ENCODE results near the gene CABLES2. TPM values are rescaled to one million over a fixed set of nuclear protein-coding genes. Genes with fewer than 3 reads are reported as not detected.

Gene CABLES2
- polyA plus RNA-seq, 1 experiment: 4.8 TPM

GRCh38 chr20:62405108-62405980 lies 1.7 kb downstream of the CABLES2 start:
- no peaks in the 10 kb centered on the region for H3K27me3 ChIP-seq (ENCODE audit: control insufficient read depth, insufficient read depth, low read length)
- no peaks in the 10 kb centered on the region for H3K36me3 ChIP-seq (ENCODE audit: control insufficient read depth, insufficient read depth, low read length)
- TF ChIP-seq, protein P1, sequence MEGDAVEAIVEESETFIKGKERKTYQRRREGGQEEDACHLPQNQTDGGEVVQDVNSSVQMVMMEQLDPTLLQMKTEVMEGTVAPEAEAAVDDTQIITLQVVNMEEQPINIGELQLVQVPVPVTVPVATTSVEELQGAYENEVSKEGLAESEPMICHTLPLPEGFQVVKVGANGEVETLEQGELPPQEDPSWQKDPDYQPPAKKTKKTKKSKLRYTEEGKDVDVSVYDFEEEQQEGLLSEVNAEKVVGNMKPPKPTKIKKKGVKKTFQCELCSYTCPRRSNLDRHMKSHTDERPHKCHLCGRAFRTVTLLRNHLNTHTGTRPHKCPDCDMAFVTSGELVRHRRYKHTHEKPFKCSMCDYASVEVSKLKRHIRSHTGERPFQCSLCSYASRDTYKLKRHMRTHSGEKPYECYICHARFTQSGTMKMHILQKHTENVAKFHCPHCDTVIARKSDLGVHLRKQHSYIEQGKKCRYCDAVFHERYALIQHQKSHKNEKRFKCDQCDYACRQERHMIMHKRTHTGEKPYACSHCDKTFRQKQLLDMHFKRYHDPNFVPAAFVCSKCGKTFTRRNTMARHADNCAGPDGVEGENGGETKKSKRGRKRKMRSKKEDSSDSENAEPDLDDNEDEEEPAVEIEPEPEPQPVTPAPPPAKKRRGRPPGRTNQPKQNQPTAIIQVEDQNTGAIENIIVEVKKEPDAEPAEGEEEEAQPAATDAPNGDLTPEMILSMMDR (IDR thresholded peaks at IDR 0.05; ENCODE audit: insufficient read depth, low read depth, low read length): peak; percentile 67
- ChIA-PET CTCF (interaction anchor here (1.0 to 1.4 kb wide), 4 partner anchors 10 to 104 kb away, joined by 3 to 4 read pairs (median 4); partner anchors contain the start of gene ADRM1), POLR2A (no interaction called here)
- H3K4me3 ChIP-seq (ENCODE audit: low read depth, low read length): no peak overlapping the region
- no peak for DNase-seq (ENCODE audit: low read depth)

DNA sequence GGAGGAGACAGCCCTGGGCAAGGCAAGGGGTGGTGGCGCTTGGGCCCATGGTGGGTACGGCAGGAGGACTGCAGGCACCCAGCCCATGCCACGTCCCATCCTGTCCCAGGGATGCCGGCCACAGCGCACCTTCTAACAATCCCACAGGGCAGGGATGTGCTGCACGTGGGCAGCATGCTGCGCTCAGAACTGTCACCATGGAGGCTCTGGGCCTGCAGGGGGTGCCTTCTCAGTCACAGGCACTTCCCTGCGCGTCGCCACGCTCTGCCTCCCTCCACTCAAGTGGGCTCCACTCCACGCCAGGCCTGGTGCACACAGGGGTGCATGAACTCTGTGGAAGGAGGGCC lies 2.4 kb downstream of the CABLES2 start:
- Histone ChIP-seq H3K4me3 (ENCODE audit: low read depth, low read length) (no peak overlapping the region), H3K27me3 (ENCODE audit: control insufficient read depth, insufficient read depth, low read length) (no peaks in the 10 kb centered on the region), H3K36me3 (ENCODE audit: control insufficient read depth, insufficient read depth, low read length) (no peaks in the 10 kb centered on the region)
- no peak for DNase-seq (ENCODE audit: low read depth)
- CTCF ChIA-PET: interaction anchor here (1.0 to 1.4 kb wide), 2 partner anchors 15 to 103 kb away, joined by 4 read pairs; partner anchors contain the start of gene ADRM1
- POLR2A ChIA-PET: no interaction called here
- TF ChIP-seq, protein P1 (IDR thresholded peaks at IDR 0.05; ENCODE audit: insufficient read depth, low read depth, low read length): no peak

DNA sequence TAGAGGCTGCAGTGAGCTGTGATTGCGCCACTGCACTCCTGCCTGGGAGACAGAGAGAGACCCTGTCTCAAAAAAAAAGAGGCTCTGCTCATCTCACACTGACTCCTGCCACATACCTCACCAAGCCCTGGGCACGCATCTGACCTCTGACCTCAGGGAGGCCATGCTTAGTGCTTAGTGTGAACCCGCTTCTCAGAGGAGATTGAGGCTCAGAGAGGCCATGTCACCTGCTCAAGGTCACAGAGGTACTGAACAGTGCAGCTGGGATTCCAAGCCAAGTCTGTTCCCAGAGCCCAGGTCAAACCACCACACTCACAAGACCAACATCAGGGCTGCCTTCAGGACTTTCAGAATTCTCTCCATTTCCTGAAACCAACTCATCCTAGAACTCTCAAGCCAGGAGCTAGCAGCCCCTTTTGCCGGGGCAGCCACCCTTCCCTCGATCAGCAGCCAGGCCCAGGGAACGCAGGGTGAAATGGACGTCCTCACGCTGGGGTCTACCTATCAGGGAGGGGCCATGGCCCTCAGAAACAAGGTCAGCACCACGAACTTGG lies 2.9 kb downstream of the CABLES2 start:
- TF ChIP-seq, protein P1 (IDR thresholded peaks at IDR 0.05; ENCODE audit: insufficient read depth, low read depth, low read length): no peak
- Histone ChIP-seq H3K36me3 (ENCODE audit: control insufficient read depth, insufficient read depth, low read length) (no peaks in the 10 kb centered on the region), H3K27me3 (ENCODE audit: control insufficient read depth, insufficient read depth, low read length) (no peaks in the 10 kb centered on the region), H3K4me3 (ENCODE audit: low read depth, low read length) (no peak overlapping the region)
- DNase-seq (ENCODE audit: low read depth): no peak
- ChIA-PET CTCF (no interaction called here), POLR2A (no interaction called here)

GRCh38 chr20:62403331-62403730 lies 3.8 kb downstream of the CABLES2 start:
- H3K27me3 ChIP-seq (ENCODE audit: control insufficient read depth, insufficient read depth, low read length): no peaks in the 10 kb centered on the region
- DNase-seq (ENCODE audit: low read depth): no peak
- no peaks in the 10 kb centered on the region for H3K36me3 ChIP-seq (ENCODE audit: control insufficient read depth, insufficient read depth, low read length)
- no peak overlapping the region for H3K4me3 ChIP-seq (ENCODE audit: low read depth, low read length)
- POLR2A ChIA-PET: no interaction called here
- TF ChIP-seq, protein P1 (IDR thresholded peaks at IDR 0.05; ENCODE audit: insufficient read depth, low read depth, low read length): no peak
- CTCF ChIA-PET: interaction anchor here (0.6 kb wide), 1 partner anchor 62 kb away, joined by 3 read pairs; no protein-coding TSS in a partner anchor

- POLR2A ChIA-PET: no interaction called here
- TF ChIP-seq, protein P1 (IDR thresholded peaks at IDR 0.05; ENCODE audit: insufficient read depth, low read depth, low read length): no peak
- Histone ChIP-seq H3K4me3 (ENCODE audit: low read depth, low read length) (no peak overlapping the region), H3K27me3 (ENCODE audit: control insufficient read depth, insufficient read depth, low read length) (no peaks in the 10 kb centered on the region), H3K36me3 (ENCODE audit: control insufficient read depth, insufficient read depth, low read length) (no peaks in the 10 kb centered on the region)
- DNase-seq (ENCODE audit: low read depth): no peak
- CTCF ChIA-PET: interaction anchor here (0.6 to 1.5 kb wide), 2 partner anchors 27 to 61 kb away, joined by 3 read pairs; no protein-coding TSS in a partner anchor
These were observed 4.5 kb downstream of the CABLES2 start for GRCh38 chr20:62402456-62403150.

All from BJ (cell line).